Fibroblast of lung (primary cell): ENCODE data around the gene ENTREP3.

Source experiments
- EZH2 ChIP-seq: IDR thresholded peaks from 2 replicates; pipeline ENCODE4 v1.5.1; 2012; ENCODE audit warnings: low read length, control low read depth, mild to moderate bottlenecking; ENCODE audit errors: missing control alignments
- TF ChIP-seq, protein P1 (sequence below), 2 donors: IDR thresholded peaks in 1 of 2; conservative IDR thresholded peaks in 1 of 2; 1 replicate in 1 of 2; 2 replicates in 1 of 2; pipeline ENCODE4 v1.5.1; 2011 to 2012; ENCODE audit warnings: low read length in 2 of 2, control low read depth in 1 of 2, inconsistent platforms in 1 of 2, low read depth in 1 of 2, mild to moderate bottlenecking in 1 of 2

DNA sequence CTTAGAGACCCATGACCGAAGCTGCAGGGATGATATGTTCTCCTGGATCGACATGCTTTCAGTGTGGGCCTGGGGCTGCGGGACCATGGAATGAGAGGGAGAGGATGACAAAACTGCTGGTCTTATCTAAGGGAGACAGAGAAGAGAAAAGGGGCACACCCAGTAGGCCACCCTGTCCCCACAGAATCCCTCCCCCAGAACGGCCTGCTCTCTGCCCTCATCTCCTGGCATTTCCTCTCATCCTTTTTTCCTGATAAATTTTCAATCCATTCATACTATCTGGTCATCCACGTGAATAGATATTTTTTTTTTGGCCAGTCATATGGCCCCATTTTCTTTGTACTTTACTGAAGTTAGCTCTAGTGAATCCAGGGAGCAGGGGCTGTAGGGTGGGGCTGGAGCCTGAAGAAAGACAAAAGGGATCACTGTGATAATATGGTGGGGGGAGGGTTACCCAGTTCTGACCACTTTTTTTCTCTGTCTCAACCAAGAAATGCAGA is 46.1 kb upstream of the ENTREP3 start, which contains the start of gene PKLR:
- TF ChIP-seq, protein P1, sequence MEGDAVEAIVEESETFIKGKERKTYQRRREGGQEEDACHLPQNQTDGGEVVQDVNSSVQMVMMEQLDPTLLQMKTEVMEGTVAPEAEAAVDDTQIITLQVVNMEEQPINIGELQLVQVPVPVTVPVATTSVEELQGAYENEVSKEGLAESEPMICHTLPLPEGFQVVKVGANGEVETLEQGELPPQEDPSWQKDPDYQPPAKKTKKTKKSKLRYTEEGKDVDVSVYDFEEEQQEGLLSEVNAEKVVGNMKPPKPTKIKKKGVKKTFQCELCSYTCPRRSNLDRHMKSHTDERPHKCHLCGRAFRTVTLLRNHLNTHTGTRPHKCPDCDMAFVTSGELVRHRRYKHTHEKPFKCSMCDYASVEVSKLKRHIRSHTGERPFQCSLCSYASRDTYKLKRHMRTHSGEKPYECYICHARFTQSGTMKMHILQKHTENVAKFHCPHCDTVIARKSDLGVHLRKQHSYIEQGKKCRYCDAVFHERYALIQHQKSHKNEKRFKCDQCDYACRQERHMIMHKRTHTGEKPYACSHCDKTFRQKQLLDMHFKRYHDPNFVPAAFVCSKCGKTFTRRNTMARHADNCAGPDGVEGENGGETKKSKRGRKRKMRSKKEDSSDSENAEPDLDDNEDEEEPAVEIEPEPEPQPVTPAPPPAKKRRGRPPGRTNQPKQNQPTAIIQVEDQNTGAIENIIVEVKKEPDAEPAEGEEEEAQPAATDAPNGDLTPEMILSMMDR (conservative IDR thresholded peaks at IDR 0.05 in 1 of 2, IDR thresholded peaks at IDR 0.05 in 1 of 2; ENCODE audit: low read depth in 1 of 2, low read length in 2 of 2): no peak
- no peak for TF ChIP-seq EZH2
